CD4-positive, alpha-beta T cell treated with Interleukin-4 for 1 hour (primary cell): ENCODE data around the gene MYO7A.
"Not testable (repeated sequence)": the region's sequence is repeated elsewhere in the genome, so short reads cannot be mapped to it uniquely, and the experiment has no call there.

ENCODE experiments used
- DNase-seq, 2 donors: peaks; one replicate each; pipeline ENCODE4 v3.0.0-alpha.2; 2020 to 2022

MYO7A gene

GRCh38 chr11:77093056-77093891, 34.8 kb upstream of the MYO7A start:
- no peak for DNase-seq

- no peak for DNase-seq
These were observed 33.8 kb upstream of the MYO7A start for GRCh38 chr11:77093987-77094840.

GRCh38 chr11:77094841-77095365, 33.1 kb upstream of the MYO7A start:
- no peak for DNase-seq

- no peak for DNase-seq
These were observed 32.2 kb upstream of the MYO7A start for GRCh38 chr11:77095551-77096490.

- DNase-seq, result no peak
These were observed 31.4 kb upstream of the MYO7A start for GRCh38 chr11:77096591-77097019.

GRCh38 chr11:77097180-77097579, 30.9 kb upstream of the MYO7A start:
- DNase-seq, result not testable (repeated sequence)

- DNase-seq, result no peak
These were observed 27.6 kb upstream of the MYO7A start for GRCh38 chr11:77100166-77101042.

GRCh38 chr11:77101043-77101537, 27.0 kb upstream of the MYO7A start:
- DNase-seq, result no peak

GRCh38 chr11:77102246-77103210, 25.5 kb upstream of the MYO7A start, which contains the start of gene OMP:
Gene OMP, plus strand, starts transcription at chr11:77102840. Its CDS starts 0 bp downstream, at chr11:77102840.
- DNase-seq, result no peak

GRCh38 chr11:77103319-77103718, 24.7 kb upstream of the MYO7A start:
- no peak for DNase-seq

GRCh38 chr11:77104727-77105126, 23.3 kb upstream of the MYO7A start:
- DNase-seq, result no peak

GRCh38 chr11:77106321-77106720, 21.7 kb upstream of the MYO7A start:
- no peak for DNase-seq

GRCh38 chr11:77106759-77107158, 21.3 kb upstream of the MYO7A start:
- no peak for DNase-seq

GRCh38 chr11:77107950-77108349, 20.1 kb upstream of the MYO7A start:
- no peak for DNase-seq

- no peak for DNase-seq
These were observed 19.6 kb upstream of the MYO7A start for GRCh38 chr11:77108436-77108835.

- no peak for DNase-seq
These were observed 18.6 kb upstream of the MYO7A start for GRCh38 chr11:77109236-77110019.

GRCh38 chr11:77110836-77111235, 17.2 kb upstream of the MYO7A start:
- no peak for DNase-seq

- no peak for DNase-seq
These were observed 16.8 kb upstream of the MYO7A start for GRCh38 chr11:77111277-77111676.

GRCh38 chr11:77111946-77112345, 16.1 kb upstream of the MYO7A start:
- no peak for DNase-seq
